Measurements from ENCODE around the gene FBXO2.

DNA sequence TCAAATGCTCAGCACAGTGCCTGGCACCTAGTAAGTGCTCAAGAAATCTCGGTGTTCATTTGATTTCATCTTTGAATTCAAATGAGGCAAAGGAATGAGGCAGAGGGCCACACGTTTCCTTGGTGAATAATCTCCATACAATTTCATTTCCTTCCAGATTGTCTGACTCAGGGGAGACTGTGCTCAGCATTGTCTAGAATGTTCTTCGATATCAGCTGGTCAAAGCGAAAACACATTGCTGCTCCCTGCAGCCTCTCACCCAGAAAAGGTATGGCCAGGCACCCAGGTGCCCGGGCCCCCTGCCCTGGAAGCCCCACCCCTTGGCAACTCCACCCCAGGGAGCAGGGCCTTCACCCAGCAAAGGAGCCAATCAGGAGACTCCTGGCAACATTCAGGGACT lies 55.8 kb downstream of the FBXO2 start:
- TF ChIP-seq EZH2 (IDR thresholded peaks at IDR 0.05): no peak
- TF ChIP-seq POLR2AphosphoS5 (IDR thresholded peaks at IDR 0.05; ENCODE audit: borderline replicate concordance, low read depth, low read length): no peak
- no peak for TF ChIP-seq FOXP2 (optimal IDR thresholded peaks at IDR 0.05; ENCODE audit: control extremely low read depth, extremely low read length, insufficient read depth)
